Stimulated activated CD4-positive, alpha-beta T cell treated with anti-CD3 and anti-CD28 coated beads, TNF-alpha, amount 100 ng/mL, for 1 hour (primary cell): ENCODE results near the gene TNFSF15.

ENCODE experiments used
- DNase-seq, 3 donors: peaks; one replicate each; pipeline ENCODE4 v3.0.0-alpha.2; 2020; ENCODE audit warnings: low read depth in 3 of 3, low spot score in 1 of 3

Gene TNFSF15

DNA sequence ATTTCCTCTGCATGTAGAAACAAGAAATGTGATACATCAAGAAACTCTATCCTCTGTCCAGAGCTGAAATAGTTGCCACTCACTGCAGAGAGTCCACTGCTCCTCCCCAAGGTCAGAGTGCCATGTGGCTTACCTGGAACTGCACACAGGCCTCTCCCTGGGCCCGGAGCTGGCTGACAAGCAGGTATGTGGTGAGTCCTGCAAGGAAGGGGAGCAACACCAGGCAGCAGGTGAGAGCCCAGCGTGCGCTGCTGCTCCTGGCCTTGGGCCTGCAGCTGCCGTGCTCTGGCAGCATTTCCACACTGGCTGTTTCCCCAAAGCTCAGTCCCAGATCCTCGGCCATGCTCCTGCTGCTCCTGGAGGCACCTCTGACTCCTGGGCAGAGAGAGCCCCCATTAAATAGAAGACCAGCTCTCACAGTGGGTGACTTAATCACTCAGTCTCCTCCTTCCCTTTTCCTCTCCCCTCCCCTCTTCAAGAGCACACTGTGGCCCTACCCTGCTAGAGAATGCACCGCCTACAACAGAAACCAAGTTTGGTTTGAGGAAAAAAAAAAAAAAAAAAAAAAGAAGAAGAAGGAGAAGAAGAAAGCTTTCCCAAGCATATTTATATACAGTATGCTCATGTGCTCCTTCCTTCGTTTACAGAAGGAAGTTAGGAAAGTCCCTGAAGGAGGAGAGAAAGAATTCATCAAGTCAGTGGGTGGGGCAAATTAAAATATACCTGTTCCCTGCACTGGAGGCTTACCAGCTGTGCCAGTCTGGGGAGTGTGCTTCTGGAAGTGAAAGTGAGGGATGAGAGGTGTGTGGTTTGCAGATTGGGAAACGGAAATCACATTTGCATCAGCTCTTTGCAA lies at the start of gene TNFSF15:
Gene TNFSF15, minus strand, starts transcription at position 370 of the 856 bp plus-strand sequence. Its CDS starts 27 bp downstream, at position 343.
- no peak for DNase-seq

- DNase-seq: no peak
Measured at GRCh38 chr9:114855488-114855887, 49.6 kb upstream of the TNFSF15 start.

DNA sequence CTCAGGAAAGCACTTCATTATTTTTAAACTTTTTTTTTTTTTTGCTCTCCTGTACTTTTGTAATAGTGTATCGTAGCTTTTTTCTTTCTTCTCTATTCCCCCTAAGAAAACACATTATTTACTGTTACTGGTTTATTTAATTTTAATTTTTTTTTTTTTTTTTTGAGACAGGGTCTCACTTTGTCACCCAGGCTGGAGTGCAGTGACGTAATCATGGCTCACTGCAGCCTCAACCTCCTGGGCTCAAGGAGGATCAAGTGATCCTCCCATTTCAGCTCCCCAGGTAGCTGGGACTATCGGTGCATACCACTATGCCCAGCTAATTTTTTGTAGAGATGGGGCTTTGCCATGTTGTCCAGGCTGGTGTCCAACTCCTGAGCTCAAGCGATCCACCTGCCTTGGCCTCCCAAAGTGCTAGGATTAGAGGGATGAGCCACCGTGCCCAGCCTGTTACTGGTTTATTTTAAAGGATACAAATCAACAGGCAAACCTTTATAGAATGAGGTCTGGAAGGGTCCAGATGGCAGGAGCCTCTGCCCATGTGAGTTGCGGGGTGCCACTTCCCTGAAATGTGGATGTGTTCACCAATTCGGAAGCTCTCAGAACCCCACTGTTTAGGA lies 49.0 kb upstream of the TNFSF15 start:
- no peak for DNase-seq

GRCh38 chr9:114853071-114853855 lies 47.4 kb upstream of the TNFSF15 start:
- no peak for DNase-seq

DNA sequence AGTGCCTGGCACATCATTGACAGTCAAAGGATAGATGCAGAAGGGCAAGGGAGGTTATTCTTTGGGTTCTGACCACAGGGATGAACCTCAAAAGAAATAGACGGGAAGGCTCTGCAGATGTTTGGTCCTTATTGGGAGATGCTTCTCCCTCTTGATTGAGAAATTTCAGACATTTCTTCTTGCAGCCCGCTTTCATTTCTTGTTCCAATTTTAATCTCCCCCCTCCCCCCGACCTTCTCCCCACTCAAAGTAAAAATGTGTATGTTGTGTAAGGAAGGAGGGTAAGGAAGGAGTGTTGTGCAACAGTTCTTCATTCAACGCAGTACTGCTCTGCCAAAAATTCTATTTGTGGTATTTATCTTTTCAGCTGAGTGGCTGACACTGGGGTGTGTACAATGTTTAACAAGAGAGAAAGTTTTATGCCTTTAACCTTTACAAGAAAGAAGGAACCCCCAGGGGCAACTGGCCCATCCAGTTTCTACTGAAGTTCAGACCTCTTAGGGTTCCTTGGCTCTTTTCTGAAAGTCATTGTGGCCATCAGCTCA lies 46.3 kb upstream of the TNFSF15 start:
- DNase-seq: no peak

DNA sequence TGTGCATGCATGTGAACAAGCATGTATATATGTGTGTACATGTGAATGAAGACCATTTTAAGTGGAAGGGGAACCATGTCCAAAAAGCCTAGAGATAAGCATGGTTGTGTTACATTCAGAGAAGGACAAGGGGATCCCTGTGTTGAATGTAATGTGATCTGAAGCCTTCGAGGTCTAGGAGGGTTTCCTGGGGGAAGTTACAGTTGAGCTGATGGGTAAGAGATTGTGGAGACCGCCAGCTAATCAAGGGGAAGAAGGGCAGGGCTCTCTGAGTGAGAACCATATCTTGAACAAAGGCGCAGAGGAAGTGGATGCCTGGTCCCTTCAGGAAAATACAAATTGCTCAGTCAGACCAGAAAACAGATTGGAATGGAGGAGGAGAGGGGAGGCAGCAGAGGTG lies 45.5 kb upstream of the TNFSF15 start:
- no peak for DNase-seq

GRCh38 chr9:114850871-114851270 lies 45.0 kb upstream of the TNFSF15 start:
- no peak for DNase-seq

DNA sequence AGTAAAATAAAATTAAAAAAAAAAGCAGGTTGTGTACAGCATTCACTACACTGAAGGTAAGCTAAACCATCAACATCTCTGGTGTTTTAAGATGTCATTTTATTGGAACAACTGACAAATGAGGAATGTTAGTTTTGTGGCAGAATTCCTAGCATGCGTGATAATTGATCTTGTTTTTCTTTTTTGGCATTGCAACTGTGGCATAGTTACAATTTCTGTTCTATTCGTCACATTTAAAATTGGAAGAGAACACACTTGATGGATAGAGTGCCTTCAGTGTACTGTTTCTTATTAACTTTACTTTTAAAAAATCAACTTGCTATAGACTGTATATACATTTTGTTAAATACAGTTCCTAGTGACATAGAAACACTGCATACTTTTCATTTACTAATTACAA lies 43.6 kb upstream of the TNFSF15 start:
- no peak for DNase-seq

DNA sequence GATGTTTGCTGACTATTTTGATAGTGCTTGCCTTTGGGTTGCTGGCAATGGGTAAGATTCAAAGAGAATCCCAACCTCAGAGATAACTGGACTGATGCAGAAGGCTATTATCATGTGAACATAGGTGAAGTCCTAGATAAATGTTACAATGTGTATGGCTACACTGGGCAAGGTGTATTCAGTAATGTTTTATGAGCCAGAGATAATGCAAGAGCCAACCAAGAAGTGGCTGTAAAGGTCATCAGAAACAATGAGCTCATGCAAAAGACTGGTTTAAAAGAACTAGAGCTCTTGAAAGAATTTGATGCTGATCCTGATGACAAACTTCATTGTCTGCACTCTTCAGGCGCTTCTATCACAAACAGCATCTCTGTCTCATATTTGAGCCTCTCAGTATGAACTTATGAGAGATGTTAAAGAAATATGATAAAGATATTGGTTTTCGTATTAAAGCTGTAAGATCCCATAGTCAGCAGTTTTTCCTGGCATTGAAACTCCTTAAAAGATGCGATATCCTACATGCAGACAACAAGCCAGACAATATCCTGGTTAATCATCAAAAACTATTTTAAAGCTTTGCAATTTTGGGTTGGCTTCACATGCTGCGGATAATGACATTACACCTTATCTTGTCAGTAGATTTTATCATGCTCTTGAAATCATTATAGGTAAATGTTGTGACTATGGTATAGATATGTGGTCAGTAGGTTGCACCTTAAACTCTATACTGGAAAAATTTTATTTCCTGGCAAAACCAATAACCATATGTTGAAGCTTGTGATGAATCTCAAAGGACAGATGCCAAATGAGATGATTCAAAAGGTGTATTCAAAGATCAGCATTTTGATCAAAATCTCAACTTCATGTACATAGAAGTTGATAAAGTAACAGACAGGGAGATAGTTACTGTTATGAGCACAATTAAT lies 41.9 kb upstream of the TNFSF15 start:
- DNase-seq: no peak

DNA sequence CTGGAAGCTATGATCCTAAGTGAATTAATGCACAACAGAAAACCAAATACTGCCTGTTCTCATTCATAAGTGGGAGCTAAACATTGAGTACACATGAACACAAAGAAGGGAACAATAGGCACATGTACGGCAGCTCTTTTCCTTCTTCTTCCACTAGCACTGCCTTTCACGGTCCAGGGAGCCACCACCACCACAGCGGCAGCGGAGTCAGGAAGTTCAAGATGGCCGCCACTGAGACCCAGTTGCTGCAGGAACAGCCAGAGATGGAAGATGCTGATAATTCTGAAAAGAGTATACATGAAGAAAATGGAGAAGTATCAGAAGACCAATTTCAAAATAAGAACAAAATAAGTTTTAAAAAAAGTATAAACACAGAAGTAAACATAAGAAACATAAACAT lies 39.5 kb upstream of the TNFSF15 start:
- no peak for DNase-seq

DNA sequence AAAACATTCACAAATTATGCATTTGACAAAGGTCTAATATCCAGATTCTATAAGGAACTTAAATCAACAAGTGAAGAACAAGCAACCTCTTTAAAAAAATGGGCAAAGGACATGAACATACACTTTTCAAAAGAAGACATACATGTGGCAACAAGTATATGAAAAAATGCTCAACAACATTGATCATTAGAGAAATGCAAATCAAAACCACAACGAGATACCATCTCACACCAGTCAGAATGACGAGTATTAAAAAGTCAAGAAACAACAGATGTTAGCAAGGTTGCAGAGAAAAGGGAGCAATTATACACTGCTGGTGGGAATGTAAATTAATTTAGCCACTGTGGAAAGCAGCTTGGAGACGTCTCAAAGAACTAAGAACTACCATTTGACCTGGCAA lies 38.9 kb upstream of the TNFSF15 start:
- no peak for DNase-seq

DNA sequence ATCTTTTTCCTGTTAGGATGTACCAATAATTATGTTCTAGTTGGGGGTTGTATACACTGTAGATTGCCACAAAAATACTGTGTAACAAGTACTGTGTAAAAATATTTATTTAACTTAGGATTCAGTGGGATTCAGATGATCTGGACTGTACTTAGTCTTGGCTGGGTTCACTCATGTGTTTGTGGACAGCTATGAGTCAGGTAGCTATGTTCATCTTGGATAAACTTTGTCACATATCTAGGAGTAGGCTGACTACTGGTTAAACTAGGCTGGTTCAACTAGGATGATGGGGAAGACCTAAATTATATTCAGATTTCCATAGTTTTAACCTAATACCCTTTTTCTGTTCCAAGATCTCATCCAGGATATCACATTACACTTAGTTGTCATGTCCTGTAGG lies 32.1 kb upstream of the TNFSF15 start:
- no peak for DNase-seq

GRCh38 chr9:114836769-114837168 lies 30.9 kb upstream of the TNFSF15 start:
- DNase-seq: no peak

DNA sequence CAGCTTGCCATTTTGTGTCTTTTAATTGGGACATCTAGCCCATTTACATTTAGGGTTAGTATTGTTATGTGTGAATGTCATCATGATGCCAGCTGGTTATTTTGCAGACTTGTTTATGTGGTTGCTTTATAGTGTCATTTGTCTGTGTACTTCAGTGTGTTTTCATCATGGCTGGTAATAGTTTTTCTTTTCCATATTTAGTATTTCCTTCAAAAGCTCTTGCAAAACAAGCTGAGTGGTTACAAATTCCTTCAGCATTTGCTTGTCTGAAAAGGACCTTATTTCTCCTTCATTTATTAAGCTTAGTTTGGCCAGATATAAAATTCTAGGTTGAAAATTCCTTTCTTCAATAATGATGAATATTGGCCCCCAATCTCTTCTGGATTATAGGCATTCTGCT lies 28.5 kb upstream of the TNFSF15 start:
- DNase-seq: no peak

GRCh38 chr9:114830546-114830945 lies 24.7 kb upstream of the TNFSF15 start:
- no peak for DNase-seq

GRCh38 chr9:114829574-114830440 lies 24.0 kb upstream of the TNFSF15 start:
- no peak for DNase-seq

- DNase-seq: no peak
Measured at GRCh38 chr9:114828303-114828650, 22.4 kb upstream of the TNFSF15 start.

- no peak for DNase-seq
Measured at GRCh38 chr9:114827641-114828302, 21.9 kb upstream of the TNFSF15 start.

DNA sequence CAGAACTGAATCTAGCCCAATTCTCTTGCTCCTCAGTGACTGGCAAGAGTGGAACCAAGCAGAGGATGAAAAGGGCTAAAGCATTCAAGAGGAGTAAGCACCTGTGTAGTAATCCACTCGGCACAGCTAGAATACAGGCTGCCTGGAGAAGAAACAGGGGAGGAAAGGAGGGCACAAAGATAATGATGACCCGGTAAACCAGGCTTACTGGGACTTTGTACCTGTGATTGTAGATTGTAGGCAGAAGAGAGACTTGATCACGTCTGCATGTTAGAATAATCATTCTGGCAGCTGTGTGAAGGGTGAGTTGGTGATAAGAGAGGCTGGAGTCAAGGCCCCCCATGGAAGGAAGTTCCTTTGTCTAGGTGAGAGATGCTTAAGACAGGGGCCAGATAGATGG lies 20.6 kb upstream of the TNFSF15 start:
- DNase-seq: no peak
